GM21529 (cell line): Measurements from ENCODE around the gene TMEM184B.

Experiments used
- ATAC-seq: cut with Tn5 transposase; IDR thresholded peaks from one replicate; pipeline ENCODE4 v1.9.1; 2021; ENCODE audit not compliant: unreplicated experiment

TMEM184B gene

GRCh38 chr22:38228326-38228872 lies 44.4 kb downstream of the TMEM184B start:
- ATAC-seq, result no peak

- ATAC-seq, result no peak
Observed at GRCh38 chr22:38226853-38227649, 45.8 kb downstream of the TMEM184B start.

- ATAC-seq, result no peak
Observed at GRCh38 chr22:38223289-38223960, 49.4 kb downstream of the TMEM184B start.

GRCh38 chr22:38222797-38223119 lies 50.1 kb downstream of the TMEM184B start:
- ATAC-seq, result no peak

GRCh38 chr22:38221908-38222796 lies 50.7 kb downstream of the TMEM184B start:
- ATAC-seq, result no peak

GRCh38 chr22:38221407-38221806 lies 51.4 kb downstream of the TMEM184B start:
- ATAC-seq, result no peak

GRCh38 chr22:38220653-38221386 lies 52.0 kb downstream of the TMEM184B start:
- ATAC-seq, result no peak

GRCh38 chr22:38220163-38220562 lies 52.6 kb downstream of the TMEM184B start:
- ATAC-seq, result no peak

GRCh38 chr22:38219632-38220031 lies 53.2 kb downstream of the TMEM184B start:
- no peak for ATAC-seq

- no peak for ATAC-seq
Observed at GRCh38 chr22:38218661-38219622, 53.9 kb downstream of the TMEM184B start.

- no peak for ATAC-seq
Observed at GRCh38 chr22:38215156-38216038, 57.4 kb downstream of the TMEM184B start.

GRCh38 chr22:38214302-38215056 lies 58.3 kb downstream of the TMEM184B start:
- peak; percentile 61 for ATAC-seq

GRCh38 chr22:38213990-38214301 lies 58.9 kb downstream of the TMEM184B start:
- ATAC-seq, result peak; percentile 18

GRCh38 chr22:38213319-38213989 lies 59.4 kb downstream of the TMEM184B start:
- ATAC-seq, result peak; percentile 8

- no peak for ATAC-seq
Observed at GRCh38 chr22:38212442-38212841, 60.4 kb downstream of the TMEM184B start.

- ATAC-seq, result no peak
Observed at GRCh38 chr22:38211556-38211955, 61.3 kb downstream of the TMEM184B start.

- ATAC-seq, result no peak
Observed at GRCh38 chr22:38208551-38208968, 64.2 kb downstream of the TMEM184B start.
